SW480 (cell line): ENCODE measurements around the gene MYH2.
"Not testable (repeated sequence)": the region's sequence is repeated elsewhere in the genome, so short reads cannot be mapped to it uniquely, and the experiment has no call there.

ENCODE experiments used
- DNase-seq: peaks from one replicate; pipeline ENCODE4 v3.0.0-alpha.2; 2016; ENCODE audit warnings: low spot score

MYH2 gene

GRCh38 chr17:10549096-10549842, at the start of gene MYH2:
Gene MYH2, minus strand, starts transcription at chr17:10549658. Its CDS starts 1,738 bp downstream, at chr17:10547920.
- no peak for DNase-seq

- no peak for DNase-seq
Measured at GRCh38 chr17:10598621-10599020, 49.2 kb upstream of the MYH2 start.

GRCh38 chr17:10589553-10590145, 40.2 kb upstream of the MYH2 start:
- no peak for DNase-seq

GRCh38 chr17:10585529-10585928, 36.1 kb upstream of the MYH2 start:
- no peak for DNase-seq

GRCh38 chr17:10583834-10584233, 34.4 kb upstream of the MYH2 start:
- DNase-seq: no peak

- DNase-seq: no peak
Measured at GRCh38 chr17:10579270-10579669, 29.8 kb upstream of the MYH2 start.

- no peak for DNase-seq
Measured at GRCh38 chr17:10574324-10574723, 24.9 kb upstream of the MYH2 start.

GRCh38 chr17:10563991-10564660, 14.7 kb upstream of the MYH2 start:
- no peak for DNase-seq

- DNase-seq: no peak
Measured at GRCh38 chr17:10558049-10558448, 8.6 kb upstream of the MYH2 start.

GRCh38 chr17:10557422-10557821, 8.0 kb upstream of the MYH2 start:
- DNase-seq: no peak

- no peak for DNase-seq
Measured at GRCh38 chr17:10556301-10557005, 7.0 kb upstream of the MYH2 start.

- DNase-seq: no peak
Measured at GRCh38 chr17:10550014-10550413, 556 bp upstream of the MYH2 start.

GRCh38 chr17:10547351-10547750, 2.1 kb downstream of the MYH2 start:
- DNase-seq: peak; percentile 16

GRCh38 chr17:10543486-10543885, 6.0 kb downstream of the MYH2 start:
- DNase-seq: peak; percentile 21

GRCh38 chr17:10541179-10541578, 8.3 kb downstream of the MYH2 start:
- not testable (repeated sequence) for DNase-seq

- DNase-seq: no peak
Measured at GRCh38 chr17:10532026-10532425, 17.4 kb downstream of the MYH2 start.

- DNase-seq: no peak
Measured at GRCh38 chr17:10527419-10527818, 22.0 kb downstream of the MYH2 start.

GRCh38 chr17:10526517-10526916, 22.9 kb downstream of the MYH2 start:
- no peak for DNase-seq

GRCh38 chr17:10523064-10523463, 26.4 kb downstream of the MYH2 start:
- DNase-seq: no peak

- no peak for DNase-seq
Measured at GRCh38 chr17:10521949-10522348, 27.5 kb downstream of the MYH2 start.

- no peak for DNase-seq
Measured at GRCh38 chr17:10518271-10519037, 31.0 kb downstream of the MYH2 start, which contains the start of gene MYH1. Gene MYH1, minus strand, starts transcription at chr17:10518542. Its CDS starts 1,900 bp downstream, at chr17:10516642.

GRCh38 chr17:10516638-10517037, 32.8 kb downstream of the MYH2 start:
- DNase-seq: no peak
